LNCAP (cell line): ENCODE data around the gene TAS2R40.
A peak's percentile ranks its signal among the peaks of the same experiment; 100 is the strongest.

Experiments used
- TF ChIP-seq, protein P1 (sequence below): fragments of 450-650 bp; IDR thresholded peaks from 2 replicates; pipeline ENCODE4 v1.5.1; 2017; ENCODE audit warnings: mild to moderate bottlenecking

The TAS2R40 gene

DNA sequence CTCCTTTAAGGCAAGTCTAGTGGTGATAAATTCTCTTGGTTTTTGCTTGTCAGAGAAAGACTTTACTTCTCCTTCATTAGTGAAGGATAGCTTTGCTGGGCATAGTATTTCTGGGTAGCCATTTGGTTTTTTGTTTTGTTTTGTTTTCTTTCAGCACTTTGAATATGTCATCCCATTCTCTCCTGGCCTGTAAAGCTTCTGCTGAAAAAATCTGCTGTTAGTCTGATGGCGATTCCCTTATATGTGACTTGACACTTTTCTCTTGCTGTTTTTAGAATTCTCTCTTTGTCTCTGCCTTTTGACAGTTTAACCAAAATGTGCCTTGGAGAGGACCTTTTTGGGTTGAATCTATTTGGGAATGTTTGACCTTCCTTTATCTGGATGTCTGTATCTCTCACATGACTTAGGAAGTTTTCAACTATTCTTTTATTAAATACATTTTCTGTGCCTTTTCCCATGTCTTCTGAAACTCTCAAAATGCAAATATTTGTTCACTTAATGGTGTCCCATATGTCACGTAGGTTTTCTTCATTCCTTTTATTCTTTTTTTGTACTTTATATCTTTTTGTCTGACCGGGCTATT lies 14.7 kb downstream of the TAS2R40 start:
- TF ChIP-seq, protein P1, sequence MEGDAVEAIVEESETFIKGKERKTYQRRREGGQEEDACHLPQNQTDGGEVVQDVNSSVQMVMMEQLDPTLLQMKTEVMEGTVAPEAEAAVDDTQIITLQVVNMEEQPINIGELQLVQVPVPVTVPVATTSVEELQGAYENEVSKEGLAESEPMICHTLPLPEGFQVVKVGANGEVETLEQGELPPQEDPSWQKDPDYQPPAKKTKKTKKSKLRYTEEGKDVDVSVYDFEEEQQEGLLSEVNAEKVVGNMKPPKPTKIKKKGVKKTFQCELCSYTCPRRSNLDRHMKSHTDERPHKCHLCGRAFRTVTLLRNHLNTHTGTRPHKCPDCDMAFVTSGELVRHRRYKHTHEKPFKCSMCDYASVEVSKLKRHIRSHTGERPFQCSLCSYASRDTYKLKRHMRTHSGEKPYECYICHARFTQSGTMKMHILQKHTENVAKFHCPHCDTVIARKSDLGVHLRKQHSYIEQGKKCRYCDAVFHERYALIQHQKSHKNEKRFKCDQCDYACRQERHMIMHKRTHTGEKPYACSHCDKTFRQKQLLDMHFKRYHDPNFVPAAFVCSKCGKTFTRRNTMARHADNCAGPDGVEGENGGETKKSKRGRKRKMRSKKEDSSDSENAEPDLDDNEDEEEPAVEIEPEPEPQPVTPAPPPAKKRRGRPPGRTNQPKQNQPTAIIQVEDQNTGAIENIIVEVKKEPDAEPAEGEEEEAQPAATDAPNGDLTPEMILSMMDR: no peak

DNA sequence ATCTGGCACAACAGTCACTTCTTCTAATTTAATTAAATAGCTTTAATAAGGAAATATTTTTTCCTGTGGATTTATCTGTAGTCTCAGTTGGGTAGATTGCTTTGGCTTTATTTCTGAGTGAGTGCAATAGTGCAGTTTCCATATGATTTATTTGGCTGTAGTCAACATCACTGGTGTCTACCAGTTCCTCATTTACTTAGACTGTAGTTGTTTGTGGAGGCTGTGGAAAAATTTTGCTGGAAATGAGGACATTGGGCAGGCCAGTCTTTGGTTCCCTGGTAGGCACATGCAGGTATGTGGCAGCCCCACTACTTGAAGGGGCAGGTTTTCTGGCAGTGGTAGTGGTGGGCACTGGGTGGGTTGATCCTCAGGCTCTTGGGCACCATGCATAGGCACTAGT lies 15.5 kb downstream of the TAS2R40 start:
- TF ChIP-seq, protein P1: no peak

DNA sequence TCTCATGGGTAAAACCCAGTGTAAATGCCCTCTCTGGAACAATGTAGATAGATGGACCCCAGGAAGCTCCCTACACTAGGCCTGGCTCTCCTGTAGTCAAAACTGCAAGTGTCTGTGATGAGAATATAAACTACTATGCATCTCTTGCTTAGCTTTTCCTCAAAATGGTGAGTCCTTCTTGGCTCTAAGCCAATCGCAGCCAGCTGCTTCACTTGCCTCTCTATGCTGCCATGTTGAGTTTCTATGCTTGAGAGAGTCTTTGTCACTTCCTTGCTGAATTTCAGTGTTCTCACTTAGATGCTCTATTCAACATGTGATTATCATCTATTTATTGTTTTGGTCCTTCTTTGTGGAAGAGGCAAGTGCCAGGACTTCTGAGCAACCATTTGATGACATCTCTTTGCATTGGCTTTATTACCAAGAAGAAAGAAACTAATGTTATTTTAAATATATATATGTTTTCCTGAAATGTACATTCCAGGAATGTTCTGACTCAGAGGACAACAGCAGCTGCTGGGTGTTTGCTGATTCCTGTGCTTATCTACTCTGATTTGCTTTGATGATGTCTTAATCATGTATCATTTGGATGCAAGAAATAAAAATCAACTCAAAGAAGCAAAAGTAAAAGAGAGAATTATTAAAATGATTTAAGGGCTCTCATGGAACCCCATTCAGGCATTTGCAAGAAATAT lies 16.6 kb downstream of the TAS2R40 start:
- TF ChIP-seq, protein P1: no peak

DNA sequence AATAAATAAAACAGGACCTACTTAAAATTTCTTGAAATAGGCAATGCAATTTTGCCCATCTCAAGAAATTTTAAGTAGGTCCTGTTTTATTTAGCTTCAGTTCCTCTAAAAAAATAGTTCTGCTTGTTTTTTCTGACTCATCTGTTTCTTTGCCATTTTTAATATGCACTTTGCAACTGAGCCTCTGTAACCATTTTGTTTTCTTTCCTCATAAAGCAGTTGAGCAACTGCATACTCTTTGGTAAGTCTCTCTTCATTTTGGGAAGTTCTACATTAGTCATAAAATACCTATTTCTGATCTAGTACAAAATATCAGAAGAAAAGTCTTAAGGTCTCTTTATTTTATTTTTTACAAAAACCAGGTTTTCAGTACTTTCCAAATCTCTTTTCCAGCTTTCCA lies 18.0 kb downstream of the TAS2R40 start:
- TF ChIP-seq, protein P1: no peak

DNA sequence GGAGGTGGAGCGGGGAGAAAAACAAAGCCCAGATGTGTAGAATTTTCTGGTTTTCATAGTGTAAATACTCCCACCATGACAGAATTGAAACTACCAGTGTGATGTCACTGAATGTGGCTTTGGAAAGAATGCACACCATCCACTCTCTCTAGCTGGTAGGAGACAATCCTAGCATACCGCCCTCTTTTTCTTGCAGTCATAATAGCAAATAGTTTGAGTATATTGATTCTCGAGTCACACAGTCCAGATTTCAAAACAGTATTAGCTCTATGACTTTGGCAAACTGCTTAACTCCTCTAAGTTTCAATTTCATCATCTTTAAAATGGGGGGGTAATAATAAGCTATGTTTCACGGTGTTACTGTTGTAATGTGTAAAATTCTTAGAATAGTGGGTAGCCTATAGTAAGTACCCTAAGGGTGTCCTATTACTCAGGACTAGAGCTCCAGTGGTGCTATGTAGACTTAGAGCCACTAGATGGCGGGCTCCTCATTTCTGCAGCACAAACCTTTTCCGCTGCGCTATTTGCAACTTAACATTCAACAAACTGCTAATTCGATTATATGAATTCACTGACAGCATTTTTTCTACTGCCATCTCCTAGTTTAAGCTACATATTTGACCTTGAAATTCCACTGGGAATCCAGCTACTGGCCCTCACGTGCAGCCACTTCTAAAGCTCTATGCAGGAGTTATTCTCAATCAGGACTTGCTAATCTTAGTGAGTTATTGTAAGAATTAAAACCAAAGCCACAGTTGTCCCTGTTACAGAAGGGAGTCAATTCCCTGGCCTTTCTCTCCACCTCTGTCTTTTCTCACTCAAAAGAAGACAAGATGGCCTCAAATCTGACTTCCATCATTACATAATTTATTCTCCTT lies 18.7 kb downstream of the TAS2R40 start:
- TF ChIP-seq, protein P1: peak; percentile 95

DNA sequence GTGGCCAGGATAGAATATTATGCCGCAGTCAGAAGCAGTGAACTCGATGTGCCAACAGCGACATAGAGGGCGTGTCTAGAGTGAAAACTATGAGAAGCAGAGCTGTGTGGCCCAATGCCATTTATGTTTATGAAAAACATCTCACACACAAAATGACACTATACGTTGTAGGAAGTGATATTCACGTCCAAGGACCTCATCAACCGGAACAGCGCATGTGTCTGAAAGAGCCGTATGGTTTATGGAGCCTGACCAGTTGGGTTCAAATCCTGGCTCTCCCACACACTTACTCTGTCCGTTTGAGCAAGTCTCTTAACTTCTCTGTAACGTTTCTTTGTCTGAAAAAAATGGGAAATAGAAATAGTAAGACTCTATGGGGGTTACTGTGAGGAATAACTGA lies 20.5 kb downstream of the TAS2R40 start:
- TF ChIP-seq, protein P1: no peak

DNA sequence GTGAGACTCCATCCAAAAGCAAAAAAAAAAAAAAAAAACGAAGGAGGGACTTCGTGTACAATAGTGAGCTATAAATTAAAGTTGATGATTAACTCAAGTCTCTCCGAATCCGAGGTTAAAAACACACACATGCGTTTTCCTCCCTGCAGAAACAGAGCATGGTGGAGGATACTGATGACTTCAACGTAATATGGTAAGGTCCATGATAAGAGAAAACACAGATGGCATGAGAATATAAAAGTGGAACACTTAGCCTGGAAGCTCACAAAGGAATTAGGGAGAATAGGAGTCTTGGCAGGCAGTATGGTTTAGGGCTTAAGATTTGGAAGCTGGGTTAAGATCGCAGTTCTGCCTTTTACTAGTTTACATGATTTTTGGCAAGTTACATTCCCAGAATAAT lies 21.3 kb downstream of the TAS2R40 start:
- TF ChIP-seq, protein P1: no peak
